Measurements from ENCODE around the gene CLEC4D.

CLEC4D gene

DNA sequence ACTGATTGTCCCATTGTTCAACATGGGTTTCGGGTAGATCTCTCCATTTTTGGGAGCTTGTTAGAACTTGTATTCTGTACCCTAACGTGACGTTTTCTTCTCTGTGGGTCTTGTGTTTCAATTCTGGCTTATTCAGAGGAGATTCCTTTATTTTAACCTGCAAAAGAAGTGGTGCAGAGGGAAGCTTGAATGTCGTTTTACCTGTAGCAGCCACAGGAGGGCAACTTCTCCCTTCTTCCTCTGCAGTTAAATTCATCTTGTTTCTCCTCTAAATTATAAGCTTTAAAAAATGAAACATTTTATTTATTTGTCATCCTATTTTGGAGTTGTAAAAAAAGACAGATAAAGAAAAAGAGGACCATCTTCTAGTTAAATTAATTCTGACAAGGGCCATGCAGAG, 13.7 kb upstream of the CLEC4D start:
- Histone ChIP-seq H3K36me3 (no peaks in the 10 kb centered on the region), H3K27ac (no peak overlapping the region), H3K4me3 (no peak overlapping the region), H3K27me3 (no peaks in the 10 kb centered on the region), H3K4me1 (no peaks in the 10 kb centered on the region), H3K9me3 (no peaks in the 10 kb centered on the region)
- no peak for DNase-seq
- intact Hi-C loops (cut with DNase I; ENCODE audit: low total_unique reads) = no loop called here
- TF ChIP-seq, protein P1, sequence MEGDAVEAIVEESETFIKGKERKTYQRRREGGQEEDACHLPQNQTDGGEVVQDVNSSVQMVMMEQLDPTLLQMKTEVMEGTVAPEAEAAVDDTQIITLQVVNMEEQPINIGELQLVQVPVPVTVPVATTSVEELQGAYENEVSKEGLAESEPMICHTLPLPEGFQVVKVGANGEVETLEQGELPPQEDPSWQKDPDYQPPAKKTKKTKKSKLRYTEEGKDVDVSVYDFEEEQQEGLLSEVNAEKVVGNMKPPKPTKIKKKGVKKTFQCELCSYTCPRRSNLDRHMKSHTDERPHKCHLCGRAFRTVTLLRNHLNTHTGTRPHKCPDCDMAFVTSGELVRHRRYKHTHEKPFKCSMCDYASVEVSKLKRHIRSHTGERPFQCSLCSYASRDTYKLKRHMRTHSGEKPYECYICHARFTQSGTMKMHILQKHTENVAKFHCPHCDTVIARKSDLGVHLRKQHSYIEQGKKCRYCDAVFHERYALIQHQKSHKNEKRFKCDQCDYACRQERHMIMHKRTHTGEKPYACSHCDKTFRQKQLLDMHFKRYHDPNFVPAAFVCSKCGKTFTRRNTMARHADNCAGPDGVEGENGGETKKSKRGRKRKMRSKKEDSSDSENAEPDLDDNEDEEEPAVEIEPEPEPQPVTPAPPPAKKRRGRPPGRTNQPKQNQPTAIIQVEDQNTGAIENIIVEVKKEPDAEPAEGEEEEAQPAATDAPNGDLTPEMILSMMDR (IDR thresholded peaks at IDR 0.05) = no peak

DNA sequence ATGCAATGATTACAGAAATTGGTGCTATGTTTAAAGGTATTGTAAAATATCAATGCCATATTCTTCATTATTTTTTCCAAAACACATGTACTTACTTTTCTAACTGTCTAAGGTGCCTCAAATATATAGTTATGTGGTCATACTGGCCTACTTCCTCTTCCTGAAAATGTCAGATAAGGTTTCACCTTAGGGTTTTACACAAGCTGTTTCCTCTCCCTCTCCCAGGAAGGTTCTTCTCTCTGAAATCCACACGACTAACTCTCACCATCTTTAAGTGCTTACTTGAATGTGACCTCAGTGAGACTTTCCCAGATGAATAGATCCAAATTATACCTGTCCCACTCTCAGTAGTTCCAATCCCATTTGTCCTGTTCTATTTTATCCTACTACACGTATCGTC, 11.6 kb upstream of the CLEC4D start:
- no peaks in the 10 kb centered on the region for H3K9me3 ChIP-seq
- no peaks in the 10 kb centered on the region for H3K4me1 ChIP-seq
- TF ChIP-seq, protein P1 (IDR thresholded peaks at IDR 0.05) = no peak
- no peak overlapping the region for H3K27ac ChIP-seq
- no peaks in the 10 kb centered on the region for H3K36me3 ChIP-seq
- intact Hi-C loops (cut with DNase I; ENCODE audit: low total_unique reads) = no loop called here
- no peak overlapping the region for H3K4me3 ChIP-seq
- no peak for DNase-seq
- H3K27me3 ChIP-seq = no peaks in the 10 kb centered on the region

DNA sequence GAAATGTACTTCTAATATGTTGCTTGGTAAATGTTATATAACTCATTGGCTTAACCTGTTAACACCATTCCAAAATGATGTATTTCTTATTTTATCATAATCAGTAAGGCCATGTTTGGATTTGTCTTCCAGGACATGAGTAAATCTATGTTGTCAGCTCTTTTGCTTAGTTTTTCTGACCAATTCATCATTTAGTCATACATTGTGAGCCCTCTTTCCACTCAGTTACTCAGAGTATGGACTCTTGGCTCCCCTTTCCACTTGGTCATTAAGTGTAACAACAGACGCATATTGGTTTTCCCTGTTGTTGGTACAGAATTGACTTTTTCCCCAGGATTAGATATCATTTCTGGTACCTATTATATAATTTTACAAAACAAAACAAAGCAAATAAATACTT, 9.0 kb upstream of the CLEC4D start:
- Histone ChIP-seq H3K36me3 (no peaks in the 10 kb centered on the region), H3K4me1 (no peaks in the 10 kb centered on the region), H3K4me3 (no peak overlapping the region), H3K27me3 (peaks cover 0 to 10% of the 10 kb centered on the region in 2 donors), H3K27ac (no peak overlapping the region), H3K9me3 (no peaks in the 10 kb centered on the region)
- TF ChIP-seq, protein P1 (IDR thresholded peaks at IDR 0.05) = no peak
- intact Hi-C loops (cut with DNase I; ENCODE audit: low total_unique reads) = no loop called here
- DNase-seq = no peak

DNA sequence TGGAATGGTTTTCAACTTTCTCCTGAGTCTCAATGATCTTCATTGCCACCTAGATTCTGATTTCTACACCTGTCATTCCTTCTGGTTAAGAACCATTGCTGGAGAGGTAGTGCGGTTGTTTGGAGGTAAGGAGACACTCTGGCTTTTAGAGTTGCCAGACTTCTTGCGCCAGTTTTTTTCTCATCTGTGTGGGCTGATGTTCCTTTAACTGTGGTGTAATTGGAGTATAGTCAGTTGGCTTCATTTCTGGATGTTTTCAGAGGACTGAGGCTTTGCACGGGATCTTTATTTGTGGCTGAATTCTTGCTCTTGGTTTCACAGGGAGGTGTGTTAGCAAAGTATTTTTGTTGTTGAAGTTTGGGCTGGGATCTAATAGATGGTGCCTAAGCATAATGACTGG, 5.7 kb upstream of the CLEC4D start:
- Histone ChIP-seq H3K4me3 (no peak overlapping the region), H3K9me3 (no peaks in the 10 kb centered on the region), H3K4me1 (no peaks in the 10 kb centered on the region), H3K27me3 (peaks cover 0 to 11% of the 10 kb centered on the region in 2 donors), H3K36me3 (no peaks in the 10 kb centered on the region), H3K27ac (no peak overlapping the region)
- DNase-seq = no peak
- intact Hi-C loops (cut with DNase I; ENCODE audit: low total_unique reads) = no loop called here
- TF ChIP-seq, protein P1 (IDR thresholded peaks at IDR 0.05) = no peak

DNA sequence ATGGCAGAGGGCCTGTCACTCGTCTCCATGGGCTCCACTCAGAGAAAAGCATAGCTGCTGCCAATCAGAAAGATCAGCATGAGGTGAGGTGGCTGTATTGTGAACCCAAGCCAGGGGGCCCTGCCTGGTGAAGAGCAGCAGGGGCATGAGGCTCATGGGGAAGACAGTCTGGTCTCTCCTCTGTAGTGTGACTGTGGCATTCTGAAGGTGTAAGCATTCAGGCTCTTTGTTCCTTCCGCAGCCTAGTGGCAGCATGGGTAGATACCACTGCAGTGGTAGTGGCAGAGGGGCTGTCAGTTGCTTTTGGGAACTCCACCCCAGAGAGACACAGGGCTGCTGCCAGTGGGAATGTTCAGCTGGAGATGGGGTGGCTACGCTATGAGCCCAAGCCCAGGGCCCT, 5.1 kb upstream of the CLEC4D start:
- intact Hi-C loops (cut with DNase I; ENCODE audit: low total_unique reads) = no loop called here
- TF ChIP-seq, protein P1 (IDR thresholded peaks at IDR 0.05) = no peak

More for the DNA sequence above, 5.1 kb upstream of the CLEC4D start:
- H3K4me3 ChIP-seq = no peak overlapping the region
- H3K27me3 ChIP-seq = peaks cover 0 to 11% of the 10 kb centered on the region in 2 donors
- DNase-seq = no peak
- no peaks in the 10 kb centered on the region for H3K9me3 ChIP-seq
- no peak overlapping the region for H3K27ac ChIP-seq
- no peaks in the 10 kb centered on the region for H3K4me1 ChIP-seq
- H3K36me3 ChIP-seq = no peaks in the 10 kb centered on the region
